ENCODE measurements around the gene PLEKHA4. TPM values are rescaled to one million over a fixed set of nuclear protein-coding genes. Genes with fewer than 3 reads are reported as not detected.

PLEKHA4 gene
- total and polyA plus RNA-seq, 2 of the 13 experiments (the other 11 are each of a cell fraction or from before 2014, with no cell fraction given), result 4.8 to 6.0 TPM

DNA sequence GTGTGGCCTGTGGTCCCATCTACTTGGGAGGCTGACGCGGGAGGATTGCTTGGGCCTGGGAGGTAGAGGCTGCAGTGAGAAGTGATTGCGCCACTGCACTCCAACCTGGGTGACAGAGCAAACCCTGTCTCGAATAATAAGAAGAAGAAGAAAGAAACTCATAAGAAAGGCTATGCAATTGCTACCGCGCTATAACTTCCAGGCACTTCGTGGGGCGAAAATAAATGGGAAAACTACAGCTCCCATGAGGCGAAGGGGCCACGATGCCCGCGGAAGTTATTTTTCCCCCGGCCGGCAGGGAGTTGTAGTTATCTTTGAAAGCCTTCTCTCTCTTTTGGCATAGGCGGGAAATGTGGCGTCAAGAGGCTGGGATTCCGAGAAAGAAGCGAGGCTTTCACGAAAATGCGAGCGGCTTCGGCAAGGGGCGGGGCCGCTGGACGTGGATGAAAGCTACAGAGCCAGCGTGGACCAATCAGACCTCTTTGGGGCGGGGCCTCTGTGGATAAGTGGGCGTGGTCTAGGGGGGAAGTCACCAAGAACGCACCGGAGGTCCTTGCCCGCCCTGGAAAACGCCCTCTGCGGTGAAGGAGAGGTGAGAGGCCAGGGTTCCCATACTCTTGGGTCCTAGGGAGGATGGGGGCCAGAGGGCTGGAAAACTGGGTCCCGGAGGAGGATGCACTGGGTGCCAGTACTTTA, 31.5 kb upstream of the PLEKHA4 start, which contains the start of gene NUCB1 (continued):
- TF ChIP-seq, protein P1, sequence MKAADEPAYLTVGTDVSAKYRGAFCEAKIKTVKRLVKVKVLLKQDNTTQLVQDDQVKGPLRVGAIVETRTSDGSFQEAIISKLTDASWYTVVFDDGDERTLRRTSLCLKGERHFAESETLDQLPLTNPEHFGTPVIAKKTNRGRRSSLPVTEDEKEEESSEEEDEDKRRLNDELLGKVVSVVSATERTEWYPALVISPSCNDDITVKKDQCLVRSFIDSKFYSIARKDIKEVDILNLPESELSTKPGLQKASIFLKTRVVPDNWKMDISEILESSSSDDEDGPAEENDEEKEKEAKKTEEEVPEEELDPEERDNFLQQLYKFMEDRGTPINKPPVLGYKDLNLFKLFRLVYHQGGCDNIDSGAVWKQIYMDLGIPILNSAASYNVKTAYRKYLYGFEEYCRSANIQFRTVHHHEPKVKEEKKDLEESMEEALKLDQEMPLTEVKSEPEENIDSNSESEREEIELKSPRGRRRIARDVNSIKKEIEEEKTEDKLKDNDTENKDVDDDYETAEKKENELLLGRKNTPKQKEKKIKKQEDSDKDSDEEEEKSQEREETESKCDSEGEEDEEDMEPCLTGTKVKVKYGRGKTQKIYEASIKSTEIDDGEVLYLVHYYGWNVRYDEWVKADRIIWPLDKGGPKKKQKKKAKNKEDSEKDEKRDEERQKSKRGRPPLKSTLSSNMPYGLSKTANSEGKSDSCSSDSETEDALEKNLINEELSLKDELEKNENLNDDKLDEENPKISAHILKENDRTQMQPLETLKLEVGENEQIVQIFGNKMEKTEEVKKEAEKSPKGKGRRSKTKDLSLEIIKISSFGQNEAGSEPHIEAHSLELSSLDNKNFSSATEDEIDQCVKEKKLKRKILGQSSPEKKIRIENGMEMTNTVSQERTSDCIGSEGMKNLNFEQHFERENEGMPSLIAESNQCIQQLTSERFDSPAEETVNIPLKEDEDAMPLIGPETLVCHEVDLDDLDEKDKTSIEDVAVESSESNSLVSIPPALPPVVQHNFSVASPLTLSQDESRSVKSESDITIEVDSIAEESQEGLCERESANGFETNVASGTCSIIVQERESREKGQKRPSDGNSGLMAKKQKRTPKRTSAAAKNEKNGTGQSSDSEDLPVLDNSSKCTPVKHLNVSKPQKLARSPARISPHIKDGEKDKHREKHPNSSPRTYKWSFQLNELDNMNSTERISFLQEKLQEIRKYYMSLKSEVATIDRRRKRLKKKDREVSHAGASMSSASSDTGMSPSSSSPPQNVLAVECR (CRISPR knock-in tag; IDR thresholded peaks at IDR 0.05; ENCODE audit: borderline replicate concordance), result peak; percentile 56; the same call in 1 of the 2 replicates
- TF ChIP-seq ZNF264 (CRISPR knock-in tag; IDR thresholded peaks at IDR 0.05) (0 out of 2 replicates have a peak, but pooled peaks have one; percentile 63), ZGPAT (CRISPR knock-in tag; IDR thresholded peaks at IDR 0.05) (peak; percentile 31; the same call in 1 of the 2 replicates), SP5 (CRISPR knock-in tag; IDR thresholded peaks at IDR 0.05; ENCODE audit: borderline replicate concordance, low read depth) (peak; percentile 43), ESRRA (CRISPR knock-in tag; IDR thresholded peaks at IDR 0.05; ENCODE audit: low read depth) (0 out of 2 replicates have a peak, but pooled peaks have one; percentile 18), ZNF280D (CRISPR knock-in tag; IDR thresholded peaks at IDR 0.05) (peak; percentile 45; the same call in 1 of the 2 replicates), RFX5 (IDR thresholded peaks at IDR 0.05; ENCODE audit: low read depth, low read length) (0 out of 2 replicates have a peak, but pooled peaks have one; percentile 24), DRAP1 (CRISPR knock-in tag; IDR thresholded peaks at IDR 0.05) (peak; percentile 79), ZNF570 (CRISPR knock-in tag; IDR thresholded peaks at IDR 0.05; ENCODE audit: borderline replicate concordance) (no peak), FOXJ3 (CRISPR knock-in tag; IDR thresholded peaks at IDR 0.05; ENCODE audit: borderline replicate concordance) (0 out of 2 replicates have a peak, but pooled peaks have one; percentile 36), TEF (CRISPR knock-in tag; IDR thresholded peaks at IDR 0.05) (no peak), HOXA3 (CRISPR knock-in tag; IDR thresholded peaks at IDR 0.05) (peak; percentile 67)
- TF ChIP-seq, protein P2, sequence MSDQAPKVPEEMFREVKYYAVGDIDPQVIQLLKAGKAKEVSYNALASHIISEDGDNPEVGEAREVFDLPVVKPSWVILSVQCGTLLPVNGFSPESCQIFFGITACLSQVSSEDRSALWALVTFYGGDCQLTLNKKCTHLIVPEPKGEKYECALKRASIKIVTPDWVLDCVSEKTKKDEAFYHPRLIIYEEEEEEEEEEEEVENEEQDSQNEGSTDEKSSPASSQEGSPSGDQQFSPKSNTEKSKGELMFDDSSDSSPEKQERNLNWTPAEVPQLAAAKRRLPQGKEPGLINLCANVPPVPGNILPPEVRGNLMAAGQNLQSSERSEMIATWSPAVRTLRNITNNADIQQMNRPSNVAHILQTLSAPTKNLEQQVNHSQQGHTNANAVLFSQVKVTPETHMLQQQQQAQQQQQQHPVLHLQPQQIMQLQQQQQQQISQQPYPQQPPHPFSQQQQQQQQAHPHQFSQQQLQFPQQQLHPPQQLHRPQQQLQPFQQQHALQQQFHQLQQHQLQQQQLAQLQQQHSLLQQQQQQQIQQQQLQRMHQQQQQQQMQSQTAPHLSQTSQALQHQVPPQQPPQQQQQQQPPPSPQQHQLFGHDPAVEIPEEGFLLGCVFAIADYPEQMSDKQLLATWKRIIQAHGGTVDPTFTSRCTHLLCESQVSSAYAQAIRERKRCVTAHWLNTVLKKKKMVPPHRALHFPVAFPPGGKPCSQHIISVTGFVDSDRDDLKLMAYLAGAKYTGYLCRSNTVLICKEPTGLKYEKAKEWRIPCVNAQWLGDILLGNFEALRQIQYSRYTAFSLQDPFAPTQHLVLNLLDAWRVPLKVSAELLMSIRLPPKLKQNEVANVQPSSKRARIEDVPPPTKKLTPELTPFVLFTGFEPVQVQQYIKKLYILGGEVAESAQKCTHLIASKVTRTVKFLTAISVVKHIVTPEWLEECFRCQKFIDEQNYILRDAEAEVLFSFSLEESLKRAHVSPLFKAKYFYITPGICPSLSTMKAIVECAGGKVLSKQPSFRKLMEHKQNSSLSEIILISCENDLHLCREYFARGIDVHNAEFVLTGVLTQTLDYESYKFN (CRISPR knock-in tag; conservative IDR thresholded peaks at IDR 0.05), result peak; percentile 38; the same call in 1 of the 2 replicates
